Measurements from ENCODE around the gene SYAP1.

Gene SYAP1

DNA sequence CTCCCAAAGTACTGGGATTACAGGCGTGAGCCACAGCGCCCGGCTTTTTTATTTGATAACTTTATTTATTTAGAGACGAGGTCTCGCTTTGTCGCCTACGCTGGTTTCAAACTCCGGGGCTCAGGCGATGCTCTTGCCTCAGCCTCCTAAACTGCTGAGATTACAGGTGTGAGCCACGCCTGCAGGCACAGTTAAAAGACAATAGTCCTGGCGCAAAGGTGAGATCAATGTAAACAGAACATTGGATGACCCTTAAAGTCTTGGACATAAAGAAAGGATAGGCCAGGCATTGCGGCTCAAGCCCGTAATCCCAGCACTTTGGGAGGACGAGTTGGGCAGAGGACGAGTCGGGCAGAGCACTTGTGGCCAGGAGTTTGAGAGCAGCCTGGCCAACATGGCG lies 64.0 kb downstream of the SYAP1 start:
- TF ChIP-seq, protein P1, sequence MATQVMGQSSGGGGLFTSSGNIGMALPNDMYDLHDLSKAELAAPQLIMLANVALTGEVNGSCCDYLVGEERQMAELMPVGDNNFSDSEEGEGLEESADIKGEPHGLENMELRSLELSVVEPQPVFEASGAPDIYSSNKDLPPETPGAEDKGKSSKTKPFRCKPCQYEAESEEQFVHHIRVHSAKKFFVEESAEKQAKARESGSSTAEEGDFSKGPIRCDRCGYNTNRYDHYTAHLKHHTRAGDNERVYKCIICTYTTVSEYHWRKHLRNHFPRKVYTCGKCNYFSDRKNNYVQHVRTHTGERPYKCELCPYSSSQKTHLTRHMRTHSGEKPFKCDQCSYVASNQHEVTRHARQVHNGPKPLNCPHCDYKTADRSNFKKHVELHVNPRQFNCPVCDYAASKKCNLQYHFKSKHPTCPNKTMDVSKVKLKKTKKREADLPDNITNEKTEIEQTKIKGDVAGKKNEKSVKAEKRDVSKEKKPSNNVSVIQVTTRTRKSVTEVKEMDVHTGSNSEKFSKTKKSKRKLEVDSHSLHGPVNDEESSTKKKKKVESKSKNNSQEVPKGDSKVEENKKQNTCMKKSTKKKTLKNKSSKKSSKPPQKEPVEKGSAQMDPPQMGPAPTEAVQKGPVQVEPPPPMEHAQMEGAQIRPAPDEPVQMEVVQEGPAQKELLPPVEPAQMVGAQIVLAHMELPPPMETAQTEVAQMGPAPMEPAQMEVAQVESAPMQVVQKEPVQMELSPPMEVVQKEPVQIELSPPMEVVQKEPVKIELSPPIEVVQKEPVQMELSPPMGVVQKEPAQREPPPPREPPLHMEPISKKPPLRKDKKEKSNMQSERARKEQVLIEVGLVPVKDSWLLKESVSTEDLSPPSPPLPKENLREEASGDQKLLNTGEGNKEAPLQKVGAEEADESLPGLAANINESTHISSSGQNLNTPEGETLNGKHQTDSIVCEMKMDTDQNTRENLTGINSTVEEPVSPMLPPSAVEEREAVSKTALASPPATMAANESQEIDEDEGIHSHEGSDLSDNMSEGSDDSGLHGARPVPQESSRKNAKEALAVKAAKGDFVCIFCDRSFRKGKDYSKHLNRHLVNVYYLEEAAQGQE (IDR thresholded peaks at IDR 0.05; ENCODE audit: insufficient read depth in 1 of 2, low read depth in 2 of 2, low read length in 2 of 2): no peak
- TF ChIP-seq TAF1 (IDR thresholded peaks at IDR 0.05; ENCODE audit: borderline replicate concordance, insufficient read depth, low read length) (no peak), SIN3A (IDR thresholded peaks at IDR 0.05; ENCODE audit: borderline replicate concordance, insufficient read depth, low read length) (no peak), POLR2AphosphoS5 (IDR thresholded peaks at IDR 0.05; ENCODE audit: low read depth, low read length) (no peak), FOXP2 (optimal IDR thresholded peaks at IDR 0.05; ENCODE audit: borderline replicate concordance, extremely low read depth, extremely low read length, insufficient read depth) (no peak)

GRCh38 chrX:16785247-16786138 lies 66.1 kb downstream of the SYAP1 start:
- TF ChIP-seq SIN3A (IDR thresholded peaks at IDR 0.05; ENCODE audit: borderline replicate concordance, insufficient read depth, low read length): no peak

DNA sequence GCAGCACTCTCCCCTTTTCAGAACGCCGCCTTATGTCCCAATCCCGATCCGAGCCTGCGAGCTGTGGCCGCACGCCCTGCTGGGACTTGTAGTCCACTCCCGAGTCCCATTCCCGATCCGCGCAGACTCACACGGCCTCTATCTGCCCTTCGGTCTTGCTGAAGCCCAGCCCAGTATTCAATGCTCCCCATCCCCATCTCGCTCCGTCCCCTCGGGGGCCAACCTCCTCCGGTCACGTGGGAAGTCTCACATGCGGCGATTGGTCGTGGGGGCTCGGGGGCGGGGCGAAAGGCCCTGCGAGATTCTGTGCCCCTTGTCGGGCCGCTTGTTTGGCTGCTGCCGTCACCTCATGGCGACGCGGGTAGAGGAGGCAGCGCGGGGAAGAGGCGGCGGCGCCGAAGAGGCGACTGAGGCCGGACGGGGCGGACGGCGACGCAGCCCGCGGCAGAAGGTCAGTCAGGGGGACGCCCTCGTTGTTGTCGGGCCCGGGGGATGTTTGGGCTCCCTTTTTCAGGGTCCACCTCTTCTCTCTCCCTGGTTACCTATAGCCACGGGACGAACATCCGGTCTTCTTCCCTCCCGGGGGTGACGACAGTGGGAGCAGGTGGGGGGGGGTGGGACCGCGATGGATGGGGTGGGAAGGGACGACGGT lies 66.9 kb downstream of the SYAP1 start, which contains the start of gene TXLNG:
Gene TXLNG (plus strand): TSS at position 328 of the 652 bp plus-strand sequence. CDS start 22 bp downstream, at position 350.
- TF ChIP-seq TAF1 (IDR thresholded peaks at IDR 0.05; ENCODE audit: borderline replicate concordance, insufficient read depth, low read length): peak; percentile 79; the same call in 1 of the 2 replicates
- peak; percentile 76 for TF ChIP-seq POLR2AphosphoS5 (IDR thresholded peaks at IDR 0.05; ENCODE audit: low read depth, low read length)
- TF ChIP-seq SIN3A (IDR thresholded peaks at IDR 0.05; ENCODE audit: borderline replicate concordance, insufficient read depth, low read length): 0 out of 2 replicates have a peak, but pooled peaks have one; percentile 20
- TF ChIP-seq, protein P1 (IDR thresholded peaks at IDR 0.05; ENCODE audit: insufficient read depth in 1 of 2, low read depth in 2 of 2, low read length in 2 of 2): 0 out of 4 replicates have a peak, but pooled peaks have one; percentile 12 to 33
- peak; percentile 15 for TF ChIP-seq FOXP2 (optimal IDR thresholded peaks at IDR 0.05; ENCODE audit: borderline replicate concordance, extremely low read depth, extremely low read length, insufficient read depth)

GRCh38 chrX:16786791-16787735 lies 67.7 kb downstream of the SYAP1 start:
- TF ChIP-seq FOXP2 (optimal IDR thresholded peaks at IDR 0.05; ENCODE audit: borderline replicate concordance, extremely low read depth, extremely low read length, insufficient read depth) (no peak), POLR2AphosphoS5 (IDR thresholded peaks at IDR 0.05; ENCODE audit: low read depth, low read length) (no peak), SIN3A (IDR thresholded peaks at IDR 0.05; ENCODE audit: borderline replicate concordance, insufficient read depth, low read length) (no peak), TAF1 (IDR thresholded peaks at IDR 0.05; ENCODE audit: borderline replicate concordance, insufficient read depth, low read length) (no peak)
- TF ChIP-seq, protein P1 (IDR thresholded peaks at IDR 0.05; ENCODE audit: insufficient read depth in 1 of 2, low read depth in 2 of 2, low read length in 2 of 2): no peak

GRCh38 chrX:16788477-16788876 lies 69.1 kb downstream of the SYAP1 start:
- no peak for TF ChIP-seq SIN3A (IDR thresholded peaks at IDR 0.05; ENCODE audit: borderline replicate concordance, insufficient read depth, low read length)
- TF ChIP-seq POLR2AphosphoS5 (IDR thresholded peaks at IDR 0.05; ENCODE audit: low read depth, low read length): no peak
- no peak for TF ChIP-seq FOXP2 (optimal IDR thresholded peaks at IDR 0.05; ENCODE audit: borderline replicate concordance, extremely low read depth, extremely low read length, insufficient read depth)
- TF ChIP-seq, protein P1 (IDR thresholded peaks at IDR 0.05; ENCODE audit: insufficient read depth in 1 of 2, low read depth in 2 of 2, low read length in 2 of 2): no peak
- no peak for TF ChIP-seq TAF1 (IDR thresholded peaks at IDR 0.05; ENCODE audit: borderline replicate concordance, insufficient read depth, low read length)
